H1 (cell line): ENCODE data around the gene KLHL17.

Source experiments
- BCL11A ChIP-seq, 2 experiments: IDR thresholded peaks; one replicate each; pipeline ENCODE4 v1.6.1; 2011; ENCODE audit warnings: low read depth in 2 of 2, low read length in 2 of 2, mild to moderate bottlenecking in 2 of 2
- CHD1 ChIP-seq: IDR thresholded peaks from 2 replicates; pipeline ENCODE4 v1.6.1; 2012; ENCODE audit warnings: low read depth, low read length, improper control_type of control experiment
- CREB1 ChIP-seq: IDR thresholded peaks from 2 replicates; pipeline ENCODE4 v1.6.1; 2012; ENCODE audit warnings: inconsistent platforms
- CTCF ChIP-seq, 3 experiments: IDR thresholded peaks; 1 replicate in 2 of 3; 2 replicates in 1 of 3; pipeline versions ENCODE4 v1.5.1 to v1.6.1; 2011; ENCODE audit warnings: low read length in 3 of 3, mild to moderate bottlenecking in 3 of 3, inconsistent platforms in 2 of 3, low read depth in 1 of 3, moderate library complexity in 1 of 3; ENCODE audit not compliant: insufficient read depth in 1 of 3; ENCODE audit errors: control extremely low read depth in 1 of 3
- GTF2F1 ChIP-seq: IDR thresholded peaks from 2 replicates; pipeline ENCODE4 v1.6.1; 2012; ENCODE audit warnings: low read depth, low read length, improper control_type of control experiment, borderline replicate concordance
- KDM5A ChIP-seq: fragments of 200-600 bp; IDR thresholded peaks from 2 replicates; pipeline ENCODE4 v1.7.1; 2012; ENCODE audit warnings: mild to moderate bottlenecking, low read length, inconsistent platforms, mixed read lengths
- MAX ChIP-seq: IDR thresholded peaks from 2 replicates; pipeline ENCODE4 v1.6.1; 2012; ENCODE audit warnings: inconsistent platforms
- PHF8 ChIP-seq: fragments of 200-600 bp; sonication (generic); conservative IDR thresholded peaks from 2 replicates; pipeline ENCODE4 v1.7.1; 2012; ENCODE audit warnings: low read depth, mild to moderate bottlenecking, inconsistent platforms, low read length, moderate library complexity
- POLR2AphosphoS5 ChIP-seq: IDR thresholded peaks from 2 replicates; pipeline ENCODE4 v1.6.1; 2011; ENCODE audit warnings: low read depth, low read length
- SUZ12 ChIP-seq: fragments of 200-600 bp; sonication (generic); IDR thresholded peaks from 2 replicates; pipeline ENCODE4 v1.6.1; 2012; ENCODE audit warnings: mild to moderate bottlenecking, inconsistent platforms, low read length, moderate library complexity, mixed read lengths
- TEAD4 ChIP-seq: IDR thresholded peaks from 2 replicates; pipeline ENCODE4 v1.6.1; 2012; ENCODE audit warnings: low read depth, low read length, inconsistent platforms, mixed read lengths
- YY1 ChIP-seq: IDR thresholded peaks from 2 replicates; pipeline ENCODE4 v1.6.1; 2011; ENCODE audit warnings: low read depth, mild to moderate bottlenecking, low read length
- ZNF274 ChIP-seq: IDR thresholded peaks from 2 replicates; pipeline ENCODE4 v1.7.0; 2012; ENCODE audit warnings: low read length, borderline replicate concordance; ENCODE audit errors: extremely low read depth

- no peak for TF ChIP-seq MAX
- no peak for TF ChIP-seq TEAD4
- TF ChIP-seq CTCF (IDR thresholded peaks at IDR 0.05; ENCODE audit: control extremely low read depth in 1 of 3, insufficient read depth in 1 of 3, low read depth in 1 of 3, low read length in 3 of 3) = no peak
- no peak for TF ChIP-seq PHF8
- TF ChIP-seq CHD1 = no peak
- TF ChIP-seq KDM5A = no peak
- no peak for TF ChIP-seq POLR2AphosphoS5
- TF ChIP-seq YY1 = no peak
- TF ChIP-seq SUZ12 = no peak
- TF ChIP-seq CREB1 = no peak
- no peak for TF ChIP-seq ZNF274
- TF ChIP-seq GTF2F1 = no peak
- no peak for TF ChIP-seq BCL11A (IDR thresholded peaks at IDR 0.05; ENCODE audit: low read depth in 2 of 2, low read length in 2 of 2)
Observed at GRCh38 chr1:959731-960362, 537 bp upstream of the KLHL17 start.
